ENCODE data around the gene CRYBB1.

The CRYBB1 gene

GRCh38 chr22:26602127-26602526 lies 15.7 kb downstream of the CRYBB1 start:
- DNase-seq, result no peak

- no peak for DNase-seq
These were observed 16.1 kb downstream of the CRYBB1 start for GRCh38 chr22:26601726-26602125.

GRCh38 chr22:26599505-26599904 lies 18.3 kb downstream of the CRYBB1 start:
- DNase-seq, result no peak

GRCh38 chr22:26597480-26597879 lies 20.3 kb downstream of the CRYBB1 start:
- DNase-seq, result no peak

GRCh38 chr22:26597026-26597425 lies 20.8 kb downstream of the CRYBB1 start:
- DNase-seq, result no peak

GRCh38 chr22:26593763-26594162 lies 24.1 kb downstream of the CRYBB1 start:
- no peak for DNase-seq

- peak; percentile 9 for DNase-seq
These were observed 25.4 kb downstream of the CRYBB1 start for GRCh38 chr22:26592421-26592891.

- DNase-seq, result peak; percentile 77
These were observed 27.7 kb downstream of the CRYBB1 start, which contains the start of gene TPST2 for GRCh38 chr22:26589845-26590736. Gene TPST2 (minus strand): TSS chr22:26590132. CDS start chr22:26541630, 48,502 bp downstream.

GRCh38 chr22:26589367-26589844 lies 28.4 kb downstream of the CRYBB1 start:
- peak; percentile 48 for DNase-seq

GRCh38 chr22:26588729-26589366 lies 29.0 kb downstream of the CRYBB1 start:
- DNase-seq, result no peak

GRCh38 chr22:26587991-26588613 lies 29.7 kb downstream of the CRYBB1 start:
- DNase-seq, result no peak

- no peak for DNase-seq
These were observed 31.1 kb downstream of the CRYBB1 start for GRCh38 chr22:26586556-26587325.

GRCh38 chr22:26585104-26585790 lies 32.6 kb downstream of the CRYBB1 start:
- DNase-seq, result no peak

- DNase-seq, result no peak
These were observed 33.8 kb downstream of the CRYBB1 start for GRCh38 chr22:26584010-26584409.

GRCh38 chr22:26581633-26582168 lies 36.1 kb downstream of the CRYBB1 start:
- no peak for DNase-seq

GRCh38 chr22:26581026-26581425 lies 36.8 kb downstream of the CRYBB1 start:
- DNase-seq, result no peak

GRCh38 chr22:26580240-26580962 lies 37.4 kb downstream of the CRYBB1 start:
- DNase-seq, result no peak

- peak; percentile 44 for DNase-seq
These were observed 38.4 kb downstream of the CRYBB1 start for GRCh38 chr22:26579331-26579886.

GRCh38 chr22:26577081-26577480 lies 40.7 kb downstream of the CRYBB1 start:
- DNase-seq, result no peak

- no peak for DNase-seq
These were observed 41.7 kb downstream of the CRYBB1 start for GRCh38 chr22:26576026-26576680.
